ENCODE results near the gene ZFYVE21.

Gene ZFYVE21

DNA sequence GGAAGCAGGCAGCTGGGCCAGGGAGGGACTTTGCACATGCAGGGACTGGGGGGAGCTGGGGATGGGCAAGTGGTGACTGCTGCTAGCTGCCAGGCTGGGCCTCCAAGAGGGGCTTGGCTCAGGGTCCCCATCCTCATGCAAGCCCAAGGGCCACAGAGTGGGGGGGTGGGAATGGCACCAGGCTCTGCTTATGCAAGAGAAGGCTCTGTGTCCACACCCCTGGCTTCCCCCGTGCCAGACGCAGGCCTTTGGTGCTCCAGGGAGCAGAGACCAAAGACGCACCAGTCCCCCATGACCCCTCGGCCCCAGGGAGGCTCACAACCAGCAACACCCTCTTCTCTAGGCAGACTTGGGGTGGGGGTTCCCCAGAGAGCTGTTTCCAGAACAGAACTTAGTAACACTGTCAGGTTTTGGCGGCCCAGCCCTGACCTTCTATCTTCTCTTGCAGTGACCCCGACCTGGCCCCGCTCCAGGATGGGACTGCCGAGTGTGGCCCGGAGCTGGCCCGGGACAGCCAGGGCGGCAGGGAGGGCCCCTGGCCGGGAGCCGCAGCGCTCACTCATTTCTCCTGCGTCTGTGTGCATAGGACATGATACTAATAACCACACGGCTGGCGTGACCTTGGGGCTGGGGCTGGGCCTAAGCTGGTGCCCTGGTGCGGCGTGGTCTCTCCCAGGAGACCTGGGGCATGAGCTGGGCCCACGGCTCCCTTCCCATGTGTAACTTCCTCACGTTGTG lies 14.7 kb upstream of the ZFYVE21 start:
- peaks cover 79% of the 10 kb centered on the region for H4K20me1 ChIP-seq (ENCODE audit: insufficient read depth, low read length)
- ATAC-seq (ENCODE audit: insufficient read depth, low read depth) (no peak), DNase-seq (no peak)
- H3K36me3 ChIP-seq (ENCODE audit: insufficient read depth, low read length), result peaks cover 93% of the 10 kb centered on the region
- TF ChIP-seq, protein P1, sequence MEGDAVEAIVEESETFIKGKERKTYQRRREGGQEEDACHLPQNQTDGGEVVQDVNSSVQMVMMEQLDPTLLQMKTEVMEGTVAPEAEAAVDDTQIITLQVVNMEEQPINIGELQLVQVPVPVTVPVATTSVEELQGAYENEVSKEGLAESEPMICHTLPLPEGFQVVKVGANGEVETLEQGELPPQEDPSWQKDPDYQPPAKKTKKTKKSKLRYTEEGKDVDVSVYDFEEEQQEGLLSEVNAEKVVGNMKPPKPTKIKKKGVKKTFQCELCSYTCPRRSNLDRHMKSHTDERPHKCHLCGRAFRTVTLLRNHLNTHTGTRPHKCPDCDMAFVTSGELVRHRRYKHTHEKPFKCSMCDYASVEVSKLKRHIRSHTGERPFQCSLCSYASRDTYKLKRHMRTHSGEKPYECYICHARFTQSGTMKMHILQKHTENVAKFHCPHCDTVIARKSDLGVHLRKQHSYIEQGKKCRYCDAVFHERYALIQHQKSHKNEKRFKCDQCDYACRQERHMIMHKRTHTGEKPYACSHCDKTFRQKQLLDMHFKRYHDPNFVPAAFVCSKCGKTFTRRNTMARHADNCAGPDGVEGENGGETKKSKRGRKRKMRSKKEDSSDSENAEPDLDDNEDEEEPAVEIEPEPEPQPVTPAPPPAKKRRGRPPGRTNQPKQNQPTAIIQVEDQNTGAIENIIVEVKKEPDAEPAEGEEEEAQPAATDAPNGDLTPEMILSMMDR (IDR thresholded peaks at IDR 0.05; ENCODE audit: borderline replicate concordance, extremely low read depth, low read length, poor library complexity, severe bottlenecking), result no peak
- TF ChIP-seq EZH2 (IDR thresholded peaks at IDR 0.05; ENCODE audit: borderline replicate concordance, low read depth, low read length, severe bottlenecking), result no peak
- no peaks in the 10 kb centered on the region for H3K9me3 ChIP-seq (ENCODE audit: insufficient read depth, low read length, severe bottlenecking)
- H3K27ac ChIP-seq (ENCODE audit: low read length), result no peak overlapping the region
- H3K4me2 ChIP-seq (ENCODE audit: insufficient read depth, low read length), result no peak overlapping the region
- peaks cover 18% of the 10 kb centered on the region; the same call in 1 of the 2 replicates for H3K79me2 ChIP-seq (ENCODE audit: insufficient read depth, low read length)
- no peak overlapping the region for H2AFZ ChIP-seq (ENCODE audit: low read depth, low read length)
- H3K4me3 ChIP-seq (ENCODE audit: low read depth in 1 of 2, low read length in 2 of 2), result no peak overlapping the region
- no peaks in the 10 kb centered on the region for H3K27me3 ChIP-seq (ENCODE audit: insufficient read depth, low read length, poor library complexity)
- no peak overlapping the region for H3K9ac ChIP-seq (ENCODE audit: low read depth, low read length)
- H3K4me1 ChIP-seq (ENCODE audit: insufficient read depth, low read length), result no peaks in the 10 kb centered on the region

DNA sequence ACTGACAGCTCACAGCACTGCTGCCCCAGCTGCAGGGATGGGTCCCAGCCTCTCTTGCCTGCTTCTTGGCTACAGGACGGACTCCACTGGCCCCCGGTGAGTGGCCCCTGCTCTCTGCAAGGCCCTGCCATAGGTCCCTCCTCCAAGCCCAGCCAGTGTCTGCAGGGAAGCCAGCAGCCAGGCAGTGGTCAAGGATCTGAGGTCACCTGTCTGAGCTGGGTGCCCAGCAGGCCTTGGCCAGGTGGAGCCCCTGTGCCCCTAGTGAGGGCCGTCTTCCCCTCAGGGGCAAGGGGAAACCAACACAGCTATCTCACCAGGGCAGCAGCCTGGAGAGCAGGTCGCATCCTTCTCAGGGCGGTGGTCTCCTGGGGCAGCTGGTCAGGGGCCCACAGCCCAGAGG lies 13.5 kb upstream of the ZFYVE21 start:
- Histone ChIP-seq H3K4me3 (ENCODE audit: low read depth in 1 of 2, low read length in 2 of 2) (no peak overlapping the region), H3K27ac (ENCODE audit: low read length) (no peak overlapping the region), H3K4me1 (ENCODE audit: insufficient read depth, low read length) (no peaks in the 10 kb centered on the region), H3K79me2 (ENCODE audit: insufficient read depth, low read length) (peaks cover 13% of the 10 kb centered on the region; the same call in 1 of the 2 replicates), H3K9ac (ENCODE audit: low read depth, low read length) (no peak overlapping the region), H3K27me3 (ENCODE audit: insufficient read depth, low read length, poor library complexity) (no peaks in the 10 kb centered on the region), H3K9me3 (ENCODE audit: insufficient read depth, low read length, severe bottlenecking) (no peaks in the 10 kb centered on the region), H4K20me1 (ENCODE audit: insufficient read depth, low read length) (peaks cover 72% of the 10 kb centered on the region), H2AFZ (ENCODE audit: low read depth, low read length) (no peak overlapping the region), H3K36me3 (ENCODE audit: insufficient read depth, low read length) (peaks cover 94% of the 10 kb centered on the region), H3K4me2 (ENCODE audit: insufficient read depth, low read length) (no peak overlapping the region)
- ATAC-seq (ENCODE audit: insufficient read depth, low read depth) (no peak), DNase-seq (no peak)
- TF ChIP-seq, protein P1 (IDR thresholded peaks at IDR 0.05; ENCODE audit: borderline replicate concordance, extremely low read depth, low read length, poor library complexity, severe bottlenecking), result no peak
- TF ChIP-seq EZH2 (IDR thresholded peaks at IDR 0.05; ENCODE audit: borderline replicate concordance, low read depth, low read length, severe bottlenecking), result no peak

DNA sequence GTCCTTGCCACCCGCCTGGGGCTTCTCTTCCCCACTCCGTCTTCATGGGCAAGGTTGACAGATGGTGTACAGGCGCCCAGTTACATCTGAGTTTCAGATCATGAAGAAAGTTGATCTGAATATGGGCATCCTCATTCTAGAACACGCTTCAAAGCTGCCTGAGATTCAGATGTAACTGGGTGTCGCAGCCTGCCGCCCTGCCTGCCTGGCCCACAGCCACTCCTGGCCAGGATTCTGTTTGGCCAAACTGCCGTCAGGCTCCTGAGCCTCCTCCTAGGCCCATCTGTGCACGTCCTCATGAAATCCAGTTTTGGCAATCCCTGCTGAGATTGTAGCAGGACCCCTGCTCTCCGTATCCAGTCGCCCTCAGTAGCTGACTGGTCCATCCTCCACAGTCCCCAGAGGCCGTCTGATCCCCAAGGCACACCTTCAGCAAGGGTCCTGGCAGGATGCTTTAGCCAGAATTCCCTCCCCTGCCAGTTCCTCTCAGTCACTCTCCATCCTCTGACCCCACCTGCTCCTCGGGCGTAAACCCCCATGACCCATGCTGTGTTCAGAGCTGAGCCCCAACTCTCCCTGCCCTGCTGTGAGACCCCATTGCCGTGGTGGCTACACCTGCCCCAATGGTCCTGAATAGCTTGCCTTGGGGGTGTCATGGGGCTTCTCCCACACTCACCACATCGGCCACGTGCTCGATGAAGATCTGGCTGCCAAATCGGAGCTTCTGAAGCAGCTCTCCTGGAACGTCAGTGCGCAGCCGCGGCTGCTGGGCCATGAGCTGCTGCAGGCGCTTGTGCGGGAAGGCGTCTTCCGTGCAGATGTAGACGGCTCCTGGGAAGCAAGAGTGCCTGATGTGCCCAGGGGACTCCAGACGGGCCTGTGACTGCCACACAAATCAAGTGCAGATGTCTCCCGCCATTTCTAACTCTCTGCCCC lies 12.8 kb upstream of the ZFYVE21 start:
- TF ChIP-seq, protein P1 (IDR thresholded peaks at IDR 0.05; ENCODE audit: borderline replicate concordance, extremely low read depth, low read length, poor library complexity, severe bottlenecking), result no peak
- no peak for TF ChIP-seq EZH2 (IDR thresholded peaks at IDR 0.05; ENCODE audit: borderline replicate concordance, low read depth, low read length, severe bottlenecking)
- ATAC-seq (ENCODE audit: insufficient read depth, low read depth) (no peak), DNase-seq (no peak)
- no peak overlapping the region for H3K4me3 ChIP-seq (ENCODE audit: low read depth in 1 of 2, low read length in 2 of 2)
- no peak overlapping the region for H2AFZ ChIP-seq (ENCODE audit: low read depth, low read length)
- H3K36me3 ChIP-seq (ENCODE audit: insufficient read depth, low read length), result peaks cover 94% of the 10 kb centered on the region
- no peaks in the 10 kb centered on the region for H3K9me3 ChIP-seq (ENCODE audit: insufficient read depth, low read length, severe bottlenecking)
- H3K79me2 ChIP-seq (ENCODE audit: insufficient read depth, low read length), result peaks cover 9% of the 10 kb centered on the region
- no peak overlapping the region for H3K27ac ChIP-seq (ENCODE audit: low read length)
- no peaks in the 10 kb centered on the region for H3K4me1 ChIP-seq (ENCODE audit: insufficient read depth, low read length)
- H4K20me1 ChIP-seq (ENCODE audit: insufficient read depth, low read length), result peaks cover 68% of the 10 kb centered on the region
- H3K27me3 ChIP-seq (ENCODE audit: insufficient read depth, low read length, poor library complexity), result no peaks in the 10 kb centered on the region
- H3K4me2 ChIP-seq (ENCODE audit: insufficient read depth, low read length), result no peak overlapping the region
- H3K9ac ChIP-seq (ENCODE audit: low read depth, low read length), result no peak overlapping the region
